GM21576 (cell line): ENCODE data around the gene SRGAP3.
"Not testable (repeated sequence)": the region's sequence is repeated elsewhere in the genome, so short reads cannot be mapped to it uniquely, and the experiment has no call there.

Source experiments
- ATAC-seq: cut with Tn5 transposase; IDR thresholded peaks from one replicate; pipeline ENCODE4 v1.9.1; 2021; ENCODE audit warnings: mild to moderate bottlenecking, moderate library complexity; ENCODE audit not compliant: unreplicated experiment

Gene SRGAP3

DNA sequence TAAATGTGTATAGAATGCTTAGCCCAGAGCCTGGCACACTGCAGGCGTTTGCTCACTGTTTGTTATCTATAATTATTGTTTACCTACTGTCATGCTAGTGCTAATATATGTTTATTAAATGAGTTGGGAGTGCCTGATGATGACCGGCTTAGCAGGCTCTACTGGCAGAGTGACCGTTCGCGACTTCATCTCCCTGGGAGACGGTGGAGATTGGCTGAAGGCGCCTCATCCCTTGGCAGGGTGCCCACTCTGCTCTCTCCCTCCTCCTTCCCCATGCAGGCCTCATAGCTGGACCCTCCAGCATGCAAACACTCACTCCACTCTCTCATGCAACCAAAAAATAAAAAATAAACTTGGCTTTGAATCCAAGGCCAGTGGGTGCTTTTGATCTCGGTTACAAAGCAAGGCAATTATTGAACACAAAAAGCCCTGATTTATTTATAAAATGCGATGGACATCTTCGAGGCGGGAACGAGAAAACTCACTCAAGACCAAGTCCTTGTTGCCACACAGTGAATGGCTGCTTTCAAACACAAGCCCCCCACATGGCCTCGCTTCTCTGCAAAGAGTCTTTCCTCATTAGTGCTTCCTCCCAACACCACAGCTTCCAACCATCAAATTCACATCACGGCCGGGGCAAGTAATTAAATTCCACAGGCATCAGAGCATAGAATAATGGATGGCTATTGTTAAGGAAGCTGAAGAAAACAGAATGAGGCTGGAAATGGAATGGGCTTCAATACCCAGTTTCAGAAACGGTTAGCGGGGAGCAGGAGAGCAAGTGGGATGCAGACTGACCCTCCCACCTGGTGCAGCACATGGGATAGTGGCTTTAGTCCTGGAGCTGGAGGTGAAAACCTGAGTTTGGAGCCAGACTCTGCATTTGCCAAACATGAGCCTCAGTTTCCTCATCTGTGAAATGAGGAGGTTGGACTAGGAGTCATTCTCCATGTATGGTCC lies 150.4 kb downstream of the SRGAP3 start:
- no peak for ATAC-seq

DNA sequence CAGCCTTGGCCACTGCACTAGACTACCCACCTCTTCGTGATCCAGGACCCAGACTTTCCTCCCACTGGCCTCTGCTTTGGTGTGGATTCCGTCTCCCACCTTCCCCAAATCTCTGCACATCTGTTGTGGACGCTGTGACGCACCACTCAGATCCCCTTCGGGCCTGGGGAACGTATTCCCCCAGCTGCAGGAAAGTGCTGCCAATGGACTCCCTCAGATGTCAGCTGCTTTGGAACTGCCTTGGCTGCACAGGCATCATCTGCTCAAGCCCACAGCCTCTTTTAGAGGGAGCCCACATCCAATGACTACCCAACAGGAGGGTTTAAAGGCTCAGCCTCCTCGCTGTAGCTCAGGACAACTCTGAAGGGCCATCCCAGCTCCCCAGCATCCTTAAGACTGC lies 152.0 kb downstream of the SRGAP3 start:
- no peak for ATAC-seq

DNA sequence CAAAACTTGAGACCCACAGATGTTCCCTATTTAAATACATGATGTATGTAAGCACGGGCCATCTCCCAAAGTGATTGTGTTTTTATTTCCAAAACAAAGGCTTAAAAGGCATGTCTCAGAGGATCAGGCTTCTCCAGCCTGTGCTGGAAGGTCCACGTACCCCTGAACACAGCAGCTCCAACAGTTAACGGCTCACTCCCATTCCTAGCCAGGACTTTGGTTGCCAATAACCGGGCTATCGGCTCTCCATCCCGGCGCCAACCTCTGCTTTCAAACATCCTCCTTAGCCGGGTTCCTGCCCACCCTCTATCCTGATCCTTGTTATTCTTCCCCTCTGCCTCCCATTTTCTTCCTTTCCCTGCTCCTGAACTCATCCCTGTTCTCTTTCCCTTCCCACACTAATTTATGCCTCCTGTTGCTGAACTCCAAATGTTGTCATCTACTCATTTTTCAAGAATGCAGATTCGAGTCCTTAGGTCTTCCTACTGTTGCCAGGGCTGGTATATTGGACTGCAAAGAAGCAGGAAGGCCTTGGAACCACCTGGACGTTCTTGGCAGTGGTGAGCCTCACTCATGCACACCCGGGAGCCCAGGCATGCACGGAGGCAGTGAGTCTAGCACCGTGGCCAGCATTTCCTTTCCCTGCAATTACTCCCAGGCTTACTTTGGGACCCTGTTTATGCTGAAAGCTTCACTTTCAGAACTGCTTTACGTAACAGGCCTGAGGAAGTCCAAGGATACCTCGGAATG lies 157.8 kb downstream of the SRGAP3 start:
- no peak for ATAC-seq

DNA sequence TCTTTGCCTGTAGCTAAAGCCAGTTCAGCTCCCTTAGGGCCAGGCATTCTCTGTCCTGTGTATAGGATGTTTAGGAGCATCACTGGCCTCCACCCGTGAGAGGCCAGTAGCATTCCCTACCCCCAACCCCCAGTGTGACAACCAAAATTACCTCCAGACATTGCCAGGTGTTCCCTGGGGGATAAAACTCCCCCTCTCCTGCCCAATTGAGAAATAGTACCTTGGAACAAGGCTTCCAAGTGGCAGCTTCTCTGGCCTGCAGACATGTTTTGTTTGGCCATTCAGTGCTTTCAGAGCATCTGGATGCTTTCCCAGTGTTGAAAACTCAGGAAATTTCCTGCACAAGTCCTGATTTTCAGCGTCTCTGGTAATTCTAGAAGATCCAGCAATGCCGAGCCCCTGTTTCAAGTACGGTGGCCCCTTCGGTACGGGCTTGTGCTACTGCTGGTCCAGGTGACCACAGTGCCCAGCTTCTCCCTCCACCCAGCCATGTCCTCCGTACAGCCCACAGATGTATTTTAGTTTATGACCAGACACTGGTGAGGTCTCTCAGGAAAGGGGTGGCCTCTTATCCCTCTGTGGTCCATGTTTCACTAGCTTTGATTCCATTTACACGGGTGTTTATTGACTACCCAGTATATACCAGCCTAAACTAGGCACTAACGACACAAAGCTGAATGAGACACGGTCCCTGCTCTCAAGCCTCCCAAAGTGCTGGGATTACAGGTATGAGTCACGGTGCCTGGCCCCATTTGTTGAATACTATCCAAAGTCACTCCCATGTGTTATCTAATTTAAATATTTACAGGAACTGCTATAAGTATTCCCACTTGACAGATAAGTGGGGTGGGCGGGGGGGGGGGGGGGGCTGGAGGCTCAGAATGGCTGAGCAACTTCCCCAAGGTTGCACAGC lies 160.7 kb downstream of the SRGAP3 start:
- ATAC-seq = no peak

DNA sequence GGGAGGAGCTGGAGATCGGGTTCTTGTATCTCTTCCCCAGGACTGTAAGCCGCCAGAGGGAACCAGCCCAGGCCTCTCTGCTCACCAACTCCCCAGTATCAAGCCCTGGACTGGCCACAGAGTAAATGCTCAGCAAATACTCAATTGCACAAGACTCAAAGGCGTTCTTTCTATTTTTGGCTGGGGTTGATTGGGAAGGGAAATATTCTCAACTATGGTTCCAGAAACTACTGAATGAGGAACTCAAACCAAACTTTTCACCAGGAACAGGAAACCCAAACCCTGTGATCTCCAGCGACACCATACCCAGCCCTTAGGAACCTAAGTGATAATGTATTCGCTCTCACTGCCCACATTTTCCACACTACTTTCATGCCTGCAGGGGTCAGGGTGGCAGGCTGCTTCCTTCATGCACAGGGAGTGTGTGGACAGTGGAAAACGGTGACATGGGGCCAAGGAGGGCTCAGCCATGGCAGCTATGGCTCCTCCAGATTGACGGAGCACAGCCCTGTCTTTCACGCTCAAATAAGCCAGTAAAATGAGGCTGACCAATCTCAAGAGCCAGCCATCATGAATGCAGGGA lies 161.5 kb downstream of the SRGAP3 start:
- no peak for ATAC-seq

DNA sequence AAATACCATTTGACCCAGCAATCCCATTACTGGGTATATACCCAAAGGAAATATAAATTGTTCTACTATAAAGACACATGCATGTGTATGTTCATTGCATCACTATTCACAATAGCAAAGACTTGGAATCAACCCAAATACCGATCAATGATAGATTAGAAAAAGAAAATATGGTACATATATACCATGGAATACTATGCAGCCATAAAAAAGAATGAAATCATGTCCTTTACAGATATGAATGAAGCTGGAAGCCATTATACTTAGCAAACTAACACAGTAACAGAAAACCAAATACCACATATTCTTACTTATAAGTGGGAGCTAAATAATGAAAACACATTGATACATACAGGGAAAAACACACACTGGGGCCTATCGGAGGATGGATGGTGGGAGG lies 164.0 kb downstream of the SRGAP3 start:
- ATAC-seq = not testable (repeated sequence)

DNA sequence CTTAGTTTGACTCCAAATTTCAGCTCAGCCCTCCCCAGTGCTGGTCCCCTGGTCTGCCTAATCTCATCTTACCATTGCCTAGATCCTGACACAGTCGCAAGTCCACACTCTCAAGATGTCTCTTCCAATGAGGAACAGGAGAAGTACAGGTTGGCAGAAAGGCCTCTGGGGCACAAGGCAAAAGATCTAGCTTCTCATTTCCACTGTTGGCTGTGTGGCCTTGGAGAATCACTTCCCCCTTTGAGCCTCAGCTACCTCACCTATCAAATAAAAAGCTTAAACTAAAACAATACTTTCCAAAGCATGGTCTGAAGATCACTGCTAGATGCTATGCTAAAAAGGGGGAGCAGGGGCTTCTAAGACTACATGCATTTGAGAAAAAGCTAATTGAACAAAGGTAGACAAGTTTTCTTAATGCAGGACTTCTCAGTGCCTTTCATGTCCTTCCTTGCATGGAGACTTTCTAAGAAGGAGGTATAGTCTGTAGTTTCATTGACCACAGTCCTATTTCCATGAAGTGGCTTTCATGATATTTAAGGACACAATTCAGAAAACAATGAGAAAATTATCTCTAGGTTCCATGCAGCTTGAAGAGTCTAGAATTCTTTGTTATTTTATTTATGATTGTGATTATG lies 168.1 kb downstream of the SRGAP3 start:
- ATAC-seq = no peak

DNA sequence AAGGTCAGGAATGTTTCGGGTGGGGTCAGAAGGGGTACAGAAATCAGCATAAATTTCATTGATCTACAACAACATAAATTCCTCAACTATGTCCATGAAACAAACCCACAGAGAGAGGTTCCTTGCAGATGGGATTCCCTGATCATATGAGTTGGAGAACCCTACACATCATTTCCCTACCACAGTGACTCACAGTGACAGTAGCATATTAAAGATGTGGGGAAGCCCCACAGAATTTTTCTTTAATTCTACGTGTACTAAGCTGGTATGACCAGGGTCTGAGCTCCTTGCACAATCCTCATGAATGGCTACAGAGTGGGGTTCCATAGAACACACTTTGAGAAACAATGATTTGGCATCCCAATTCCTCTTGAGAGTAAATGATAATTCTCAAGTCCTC lies 169.3 kb downstream of the SRGAP3 start:
- no peak for ATAC-seq

DNA sequence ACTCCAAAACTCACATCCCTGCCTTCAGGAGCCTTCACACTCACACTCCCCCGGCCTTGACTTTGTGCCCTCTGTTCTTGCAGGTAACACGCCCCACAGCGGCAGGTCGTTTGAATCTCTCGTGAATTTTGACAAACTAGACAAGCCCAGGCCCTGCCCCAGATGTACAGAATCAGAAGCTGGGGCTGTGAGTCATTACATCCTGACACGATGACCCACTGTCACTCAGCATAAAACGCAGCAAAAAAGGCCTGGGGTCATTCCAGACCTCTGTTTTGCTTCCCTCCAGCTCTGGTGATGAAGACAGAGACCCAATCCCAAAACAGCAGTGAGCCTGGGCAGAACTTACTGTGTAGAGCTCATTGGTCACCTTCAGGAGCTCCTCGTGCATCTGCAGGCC lies 169.8 kb downstream of the SRGAP3 start:
- no peak for ATAC-seq

DNA sequence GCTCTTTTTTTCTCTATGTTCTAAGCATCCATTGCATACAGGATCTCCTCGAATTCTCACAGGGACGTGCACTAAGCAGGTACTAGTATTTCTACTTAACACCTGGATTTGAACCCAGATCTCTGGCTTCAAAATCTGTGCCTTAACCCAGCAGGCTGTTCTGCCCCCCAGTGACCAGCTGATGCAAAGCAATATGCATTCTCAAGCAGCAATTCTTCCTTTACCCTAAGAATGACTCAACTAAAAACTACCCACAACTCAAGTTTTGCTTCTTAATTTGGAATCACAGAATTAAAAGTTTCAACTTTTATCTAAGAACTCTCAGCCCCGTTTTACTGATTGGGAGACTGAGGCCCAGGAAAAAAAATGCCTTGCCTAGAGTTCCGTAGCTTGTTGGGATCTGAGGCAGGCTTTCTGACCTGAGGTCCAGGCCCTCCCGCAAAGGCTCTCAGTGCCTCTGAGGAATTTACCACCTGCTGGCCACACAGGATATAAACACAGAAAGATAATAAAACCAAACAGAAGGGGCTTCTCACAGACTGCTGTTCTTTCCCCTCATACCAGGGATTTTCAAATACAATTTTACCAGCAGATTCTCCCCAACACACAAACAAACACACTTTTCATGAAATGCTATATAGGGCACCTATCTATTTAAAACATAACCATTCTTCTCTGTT lies 170.7 kb downstream of the SRGAP3 start:
- no peak for ATAC-seq

DNA sequence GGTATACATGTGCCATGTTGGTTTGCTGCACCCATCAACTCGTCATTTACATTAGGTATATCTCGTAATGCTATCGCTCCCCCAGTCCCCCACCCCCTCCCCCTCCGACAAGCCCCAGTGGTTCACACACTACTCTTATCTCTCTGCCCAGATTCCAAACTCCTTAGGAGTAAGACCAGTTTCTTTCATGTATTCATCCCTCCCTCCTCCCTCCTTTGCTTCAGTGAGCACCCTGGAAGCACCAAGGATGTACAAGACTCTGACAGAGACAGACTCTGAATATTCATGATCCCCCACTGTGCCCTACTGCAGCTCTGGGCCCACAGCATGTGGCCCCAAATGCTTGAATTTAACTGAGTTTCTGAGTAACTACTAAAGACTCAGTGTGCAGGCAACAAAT lies 172.4 kb downstream of the SRGAP3 start:
- ATAC-seq = no peak

DNA sequence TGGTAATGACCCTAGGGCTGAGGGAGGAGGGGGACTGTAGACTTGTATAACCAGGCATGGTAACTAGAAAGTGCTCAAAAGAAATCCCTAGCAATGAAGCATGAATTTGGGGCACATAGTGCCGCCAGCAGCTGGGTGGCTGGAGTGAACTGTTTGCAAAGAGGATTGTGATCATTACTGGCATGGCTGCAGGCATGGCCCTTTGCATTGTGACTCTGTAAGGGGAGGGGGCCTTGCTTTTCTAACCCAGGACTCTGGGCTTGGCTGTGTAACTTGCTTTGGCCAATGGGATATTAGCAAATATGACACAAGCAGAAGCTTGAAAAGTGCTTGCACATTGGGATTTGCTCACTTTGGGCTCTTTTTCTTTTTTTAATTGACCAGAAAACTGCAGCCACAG lies 173.7 kb downstream of the SRGAP3 start:
- ATAC-seq = no peak

DNA sequence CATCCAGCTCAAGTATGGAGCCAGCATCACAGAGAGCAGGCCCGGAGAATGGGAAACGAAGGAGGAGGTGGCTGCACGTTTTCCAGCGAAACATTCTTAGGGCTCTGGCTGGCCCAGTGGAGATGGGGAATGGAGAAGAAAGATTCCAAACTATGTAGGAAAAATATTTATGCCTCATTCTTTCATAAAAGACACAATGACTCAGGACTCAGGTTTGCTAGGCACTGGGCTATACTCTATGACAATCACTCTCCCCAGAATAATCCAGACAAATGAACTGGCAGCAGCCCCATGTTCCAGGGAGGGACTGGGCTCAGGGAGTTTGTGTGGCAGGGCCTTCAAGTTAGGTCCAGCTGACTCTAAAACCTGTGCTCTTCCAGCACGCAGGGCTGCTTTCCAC lies 175.4 kb downstream of the SRGAP3 start:
- ATAC-seq = no peak

DNA sequence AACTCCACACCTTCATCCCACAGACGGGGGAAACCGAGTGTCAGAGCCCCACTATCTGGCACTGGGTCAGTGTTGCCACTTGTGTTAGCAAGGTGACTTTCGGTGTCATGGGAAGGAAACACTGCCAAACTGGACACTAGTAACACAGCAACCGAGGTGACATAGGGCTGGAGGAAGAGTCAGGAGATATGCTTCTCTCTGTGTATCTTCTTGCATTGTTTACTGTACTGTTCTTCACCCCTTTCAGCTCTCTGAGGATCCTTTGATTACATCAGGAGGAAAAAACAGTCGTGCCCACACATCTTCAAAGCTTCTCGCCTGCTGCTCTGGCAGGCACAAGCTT lies 176.8 kb downstream of the SRGAP3 start:
- ATAC-seq = no peak

DNA sequence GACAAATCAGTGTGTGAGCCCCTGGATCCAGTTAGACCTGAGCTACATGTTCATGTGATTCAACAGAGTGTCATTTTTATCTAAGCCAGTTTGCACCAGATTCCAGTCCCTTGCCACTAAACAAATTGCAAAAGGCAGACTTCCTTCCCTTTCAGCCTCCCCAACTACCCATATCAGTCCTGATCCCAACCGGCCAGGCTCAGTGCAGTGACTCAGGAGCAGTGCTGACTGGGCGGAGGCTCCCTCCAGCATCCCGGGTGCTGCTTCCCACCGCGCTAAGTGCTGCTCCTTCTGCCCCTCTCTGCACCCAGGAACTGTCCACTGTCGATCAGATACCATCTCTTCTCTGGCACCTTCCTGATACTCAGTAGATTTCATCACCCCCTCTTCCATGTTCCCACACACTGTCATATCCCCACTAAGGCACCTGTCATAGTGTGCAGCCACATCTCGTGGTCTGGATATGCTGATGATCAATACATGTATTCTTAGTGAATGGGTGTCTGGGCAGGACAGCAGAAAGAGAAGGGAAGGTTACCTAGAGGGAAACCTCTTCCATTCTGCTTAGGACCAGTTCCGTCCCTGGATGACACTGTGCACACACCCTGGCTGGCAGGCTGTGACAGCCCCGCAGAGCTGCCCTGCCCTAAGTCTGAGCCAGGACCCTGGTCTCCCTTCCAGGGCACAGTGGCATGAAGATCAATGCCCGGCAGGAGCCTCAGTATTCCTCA lies 177.3 kb downstream of the SRGAP3 start:
- ATAC-seq = no peak

DNA sequence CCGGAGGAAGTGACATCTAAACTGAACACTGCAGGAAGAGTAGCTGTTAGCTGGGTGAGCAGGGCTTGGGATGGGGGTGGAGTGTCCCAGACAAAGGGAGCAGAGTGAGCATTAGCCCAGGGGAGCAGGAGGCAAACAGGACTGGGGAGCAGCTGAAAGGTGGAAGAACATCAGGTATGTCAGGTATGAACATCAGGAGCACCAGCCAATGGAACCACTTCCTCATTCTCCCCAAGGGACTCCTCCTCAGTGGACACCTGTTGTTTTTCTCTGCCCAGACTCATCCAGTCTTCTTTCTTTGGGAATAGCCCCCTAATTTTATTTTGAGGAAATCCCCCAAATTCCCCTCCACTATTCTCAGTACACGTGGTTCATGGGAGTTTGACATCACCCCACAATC lies 178.5 kb downstream of the SRGAP3 start:
- no peak for ATAC-seq

DNA sequence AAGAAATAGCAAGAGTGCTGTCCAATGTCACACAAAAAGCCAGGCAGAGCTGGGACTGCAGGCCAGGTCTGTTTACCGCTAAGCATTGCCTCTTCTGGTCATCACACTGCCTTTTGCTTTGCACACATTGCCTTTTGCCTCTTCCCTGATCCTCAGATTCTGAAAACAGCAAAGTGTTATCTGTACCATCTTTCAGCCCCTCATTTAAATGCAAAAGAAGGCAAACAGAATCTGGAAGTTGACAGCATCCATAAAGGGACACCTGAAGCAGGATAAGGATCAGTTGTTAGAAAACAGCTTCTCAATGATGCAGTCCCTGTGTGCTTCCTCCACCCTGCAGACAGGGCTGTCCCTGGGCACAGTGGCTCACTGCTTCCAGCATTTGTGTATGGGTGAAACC lies 179.5 kb downstream of the SRGAP3 start:
- ATAC-seq = no peak

DNA sequence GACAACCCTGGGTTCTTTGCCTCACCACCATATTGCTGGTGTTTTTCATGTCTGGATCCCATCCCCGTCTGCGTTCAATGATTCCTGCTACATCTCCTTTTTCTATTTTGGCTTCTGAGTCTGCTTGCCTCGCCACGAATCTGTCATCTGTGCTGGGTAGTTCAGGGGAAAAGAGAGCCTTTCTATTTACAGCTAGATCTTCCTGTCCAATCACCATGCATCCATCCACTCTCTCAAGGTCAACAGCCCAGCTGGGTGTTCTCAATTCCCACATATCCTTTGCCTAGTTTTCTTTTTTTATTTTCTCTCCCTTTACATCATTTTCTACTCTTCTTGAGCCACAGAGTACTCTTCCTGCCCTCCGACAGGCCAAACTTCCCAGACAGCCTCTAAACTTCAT lies 181.4 kb downstream of the SRGAP3 start:
- no peak for ATAC-seq

DNA sequence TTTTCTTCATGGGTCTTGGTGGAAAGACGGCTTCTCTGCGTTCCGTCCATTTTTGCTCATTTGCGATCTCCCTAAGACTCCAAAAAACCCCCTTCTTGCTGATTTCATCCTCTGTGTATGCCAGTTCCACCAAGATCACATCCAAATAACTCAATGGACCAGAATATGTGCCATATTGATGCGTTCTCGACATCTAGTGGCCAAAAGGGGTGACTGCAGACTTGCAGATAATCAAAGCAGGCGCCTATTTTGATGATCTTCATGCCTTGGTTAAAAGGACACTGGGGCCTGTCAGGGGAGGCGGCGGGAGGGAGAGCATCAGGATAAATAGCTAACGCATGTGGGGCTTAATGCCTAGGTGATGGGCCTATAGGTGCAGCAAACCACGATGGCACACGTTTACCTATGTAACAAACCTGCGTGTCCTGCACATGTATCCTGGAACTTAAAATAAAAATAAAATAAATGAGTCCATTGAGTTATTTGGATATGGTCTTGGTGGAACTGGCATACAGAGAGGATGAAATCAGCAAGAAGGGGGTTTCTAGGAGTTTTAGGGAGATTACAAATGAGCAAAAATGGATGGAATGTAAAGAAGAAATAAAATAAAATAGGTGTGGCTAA lies 182.0 kb downstream of the SRGAP3 start:
- no peak for ATAC-seq
